Astrocyte of the spinal cord (primary cell): ENCODE data around the gene SLITRK2.

Source experiments
- DNase-seq: peaks from one replicate; pipeline ENCODE4 v3.0.0; 2011; ENCODE audit warnings: low read depth, low spot score
- H3K4me3 ChIP-seq: 2 replicates; pipeline ENCODE4 v1.5.1; 2011; ENCODE audit warnings: low read depth, mild to moderate bottlenecking, low read length, moderate library complexity
- CTCF ChIP-seq: IDR thresholded peaks from 2 replicates; pipeline ENCODE4 v1.5.1; 2012; ENCODE audit warnings: low read depth, mild to moderate bottlenecking, low read length, inconsistent platforms
- in situ Hi-C: cut with HindIII; loops from 2 replicates; pipeline ENCODE4 v1.10.0; 2017; ENCODE audit warnings: low sequenced_read_pairs

Gene SLITRK2

GRCh38 chrX:145825896-145826295 lies 8.3 kb downstream of the SLITRK2 start:
- in situ Hi-C loops = no loop called here
- no peak overlapping the region for H3K4me3 ChIP-seq
- peak; percentile 23 for DNase-seq
- peak; percentile 23 for TF ChIP-seq CTCF

GRCh38 chrX:145826466-145826865 lies 8.8 kb downstream of the SLITRK2 start:
- TF ChIP-seq CTCF = no peak
- H3K4me3 ChIP-seq = no peak overlapping the region
- DNase-seq = no peak
- in situ Hi-C loops = no loop called here

GRCh38 chrX:145832796-145833195 lies 15.2 kb downstream of the SLITRK2 start:
- in situ Hi-C loops = no loop called here
- no peak for DNase-seq
- H3K4me3 ChIP-seq = no peak overlapping the region
- TF ChIP-seq CTCF = no peak

GRCh38 chrX:145840531-145840930 lies 22.9 kb downstream of the SLITRK2 start:
- no peak for DNase-seq
- no peak for TF ChIP-seq CTCF
- in situ Hi-C loops = no loop called here
- H3K4me3 ChIP-seq = no peak overlapping the region

- in situ Hi-C loops = no loop called here
- no peak for TF ChIP-seq CTCF
- no peak overlapping the region for H3K4me3 ChIP-seq
- DNase-seq = no peak
Observed at GRCh38 chrX:145843146-145843904, 25.7 kb downstream of the SLITRK2 start.

- in situ Hi-C loops = no loop called here
- H3K4me3 ChIP-seq = no peak overlapping the region
- TF ChIP-seq CTCF = no peak
- no peak for DNase-seq
Observed at GRCh38 chrX:145844886-145845285, 27.3 kb downstream of the SLITRK2 start.
